GM19099 (cell line): ENCODE results near the gene NAPSA.
A peak's percentile ranks its signal among the peaks of the same experiment; 100 is the strongest.

Experiments
- POLR2A ChIP-seq: IDR thresholded peaks from 3 replicates; pipeline ENCODE4 v1.6.1; 2011; ENCODE audit warnings: low read depth; ENCODE audit not compliant: insufficient read length; ENCODE audit errors: extremely low read depth

The NAPSA gene

DNA sequence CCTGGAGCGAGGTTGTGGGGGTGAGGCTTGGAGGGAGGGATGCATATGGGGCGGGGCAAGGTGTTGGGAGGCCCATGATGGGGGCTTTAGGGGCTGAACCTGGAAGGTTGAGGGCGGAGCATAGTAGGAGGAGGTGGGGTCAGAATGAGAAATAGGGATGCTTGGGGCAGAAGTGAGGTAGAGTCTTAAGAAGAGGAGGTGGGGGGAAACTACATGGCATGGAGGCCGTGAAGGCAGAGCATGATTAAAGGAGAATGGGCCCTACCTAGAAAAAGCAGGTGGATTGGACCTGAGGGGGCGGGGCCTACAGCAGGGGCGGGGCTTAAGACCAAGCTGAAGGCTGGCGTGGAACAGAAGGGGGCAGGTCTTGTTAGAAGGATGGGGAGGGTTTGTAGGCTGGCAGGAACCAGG, 11.6 kb upstream of the NAPSA start:
- TF ChIP-seq POLR2A = no peak

DNA sequence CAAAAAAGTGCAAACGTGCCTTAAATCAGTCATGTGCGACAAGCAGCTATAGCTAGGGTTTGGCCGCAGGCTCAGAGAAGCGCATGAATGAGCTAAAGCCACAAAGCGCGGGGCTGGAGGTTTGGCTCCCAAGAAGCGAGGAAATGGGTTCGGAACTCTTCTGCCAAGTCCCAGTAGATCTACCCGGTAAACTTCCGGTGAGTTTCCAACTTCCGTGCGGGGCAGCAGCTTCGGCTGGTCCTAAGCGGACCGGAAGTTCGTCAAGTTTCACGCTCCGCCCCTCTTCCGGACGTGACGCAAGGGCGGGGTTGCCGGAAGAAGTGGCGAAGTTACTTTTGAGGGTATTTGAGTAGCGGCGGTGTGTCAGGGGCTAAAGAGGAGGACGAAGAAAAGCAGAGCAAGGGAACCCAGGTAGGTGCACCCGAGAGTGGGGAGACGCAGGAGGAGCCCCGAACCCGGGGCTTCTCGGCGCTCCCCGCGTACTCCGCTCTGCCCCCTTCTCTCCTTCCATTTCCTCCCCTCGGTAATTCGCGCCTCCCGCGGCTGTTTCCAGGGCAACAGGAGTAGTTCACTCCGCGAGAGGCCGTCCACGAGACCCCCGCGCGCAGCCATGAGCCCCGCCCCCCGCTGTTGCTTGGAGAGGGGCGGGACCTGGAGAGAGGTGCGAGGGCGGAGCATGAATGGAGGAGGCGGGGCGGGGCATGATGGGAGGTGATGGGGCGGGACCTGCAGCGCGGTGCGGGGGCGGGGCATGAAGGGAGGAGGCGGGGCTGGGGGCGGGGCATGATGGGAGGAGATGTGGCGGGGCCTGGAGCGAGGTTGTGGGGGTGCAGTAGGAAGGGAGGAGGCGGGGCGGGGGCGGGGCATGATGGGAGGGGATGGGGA, 11.0 kb upstream of the NAPSA start, which contains the start of gene NR1H2:
Gene NR1H2, plus strand, starts transcription at position 292 of the 885 bp plus-strand sequence. CDS start 1,149 bp downstream, outside the sequence.
- peak; percentile 75 for TF ChIP-seq POLR2A

DNA sequence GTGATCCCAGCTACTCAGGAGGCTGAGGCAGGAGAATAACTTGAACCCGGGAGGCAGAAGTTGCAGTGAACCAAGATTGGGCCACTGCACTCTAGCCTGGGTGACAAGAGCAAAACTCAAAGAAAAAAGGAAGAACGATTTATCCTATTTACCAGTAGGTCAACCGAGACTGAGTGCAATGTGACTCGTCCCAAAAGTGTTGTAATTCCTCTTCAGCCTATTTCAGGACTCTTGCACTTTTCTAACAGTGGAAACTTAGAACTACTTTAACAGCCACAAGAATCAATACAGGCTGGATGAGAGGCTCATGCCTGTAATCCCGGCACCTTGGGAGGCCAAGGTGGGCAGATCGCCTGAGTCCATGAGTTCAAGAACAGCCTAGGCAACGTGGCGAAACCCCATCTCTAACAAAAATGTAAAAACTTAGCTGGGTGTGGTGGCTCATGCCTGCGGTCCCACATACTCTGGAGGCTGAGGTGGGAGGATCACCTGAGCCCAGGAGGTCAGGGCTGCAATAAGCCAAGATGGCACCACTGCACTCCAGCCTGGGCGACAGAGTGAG, 6.6 kb upstream of the NAPSA start:
- TF ChIP-seq POLR2A = no peak

DNA sequence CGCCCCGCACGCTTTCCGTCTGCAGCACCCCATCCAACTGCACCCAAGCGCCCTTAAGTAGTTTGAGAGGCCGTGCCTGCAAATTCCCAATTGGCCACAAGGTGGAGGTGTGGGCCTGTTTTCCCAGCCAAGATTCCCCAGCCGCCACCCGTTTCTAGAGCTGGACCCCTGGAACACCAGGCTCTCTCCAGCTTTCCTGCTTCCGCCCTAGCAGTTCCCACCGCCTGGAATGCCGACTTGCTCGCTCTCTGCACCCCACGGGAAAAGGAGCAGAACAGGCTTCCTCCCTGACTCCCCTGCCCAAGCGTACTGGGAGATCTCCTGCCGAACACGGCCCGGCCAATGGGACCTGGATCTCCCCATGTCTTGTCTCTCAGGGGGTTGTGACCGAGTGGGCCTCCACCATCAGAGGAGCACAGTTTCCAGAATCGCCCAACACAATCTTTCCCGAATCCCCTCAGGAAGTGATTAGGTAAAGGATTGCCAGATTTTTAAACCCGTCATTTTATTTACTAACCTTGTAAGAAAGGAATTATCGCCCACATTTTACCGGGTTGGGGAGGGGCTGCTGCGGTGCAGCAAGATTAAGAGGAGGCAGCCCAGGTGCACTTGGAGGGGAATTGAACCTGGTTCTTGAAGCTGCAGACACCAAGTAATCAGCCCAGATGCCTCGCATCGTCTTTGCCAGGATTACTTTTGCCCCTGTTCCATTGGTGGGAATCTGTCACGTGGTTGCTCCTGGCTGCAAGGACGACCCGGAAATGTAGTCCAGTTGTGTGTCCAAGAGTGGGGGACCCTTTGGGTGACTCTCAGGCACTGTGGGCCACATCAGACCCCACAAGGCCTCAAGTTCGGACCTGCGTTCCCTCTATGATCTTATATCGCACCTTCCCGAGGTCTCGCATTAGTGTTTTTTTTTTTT, 3.5 kb upstream of the NAPSA start:
- peak; percentile 73 for TF ChIP-seq POLR2A

DNA sequence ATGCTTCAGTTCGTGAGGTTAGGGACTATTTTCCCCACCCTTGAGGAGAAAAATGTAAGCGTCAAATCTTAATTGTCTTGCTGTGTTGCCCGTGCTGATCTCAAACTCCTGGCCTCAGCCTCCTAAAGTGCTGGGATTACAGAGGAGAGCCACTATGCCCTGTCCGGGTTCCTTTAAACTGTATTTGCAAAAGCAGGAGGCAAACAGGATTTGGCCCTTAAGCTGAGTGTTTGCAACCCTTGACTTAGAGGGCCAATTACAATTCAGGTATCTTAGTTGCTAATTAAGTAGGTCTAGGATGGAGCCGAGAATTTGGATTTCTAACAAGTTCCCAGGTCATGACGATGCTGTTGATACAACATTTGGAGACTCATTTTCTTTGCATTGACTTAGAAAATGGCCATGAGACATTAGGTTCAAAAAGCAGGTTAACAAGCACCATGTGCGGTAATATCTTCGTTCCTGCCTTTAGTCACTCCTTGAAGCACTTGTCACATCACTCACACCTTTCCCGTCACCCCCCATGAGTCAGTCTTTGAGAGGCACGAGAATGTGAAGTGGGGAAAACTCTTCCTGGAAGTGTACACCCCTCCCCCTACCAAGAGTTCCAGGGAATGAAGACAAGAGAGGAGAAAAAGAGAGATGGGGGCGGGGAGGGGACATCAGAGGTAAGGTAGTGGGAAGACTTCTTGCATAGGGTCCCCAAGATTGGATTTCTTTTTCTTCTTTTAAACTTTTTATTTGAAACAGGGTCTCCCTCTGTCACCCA, 2.6 kb downstream of the NAPSA start:
- no peak for TF ChIP-seq POLR2A

DNA sequence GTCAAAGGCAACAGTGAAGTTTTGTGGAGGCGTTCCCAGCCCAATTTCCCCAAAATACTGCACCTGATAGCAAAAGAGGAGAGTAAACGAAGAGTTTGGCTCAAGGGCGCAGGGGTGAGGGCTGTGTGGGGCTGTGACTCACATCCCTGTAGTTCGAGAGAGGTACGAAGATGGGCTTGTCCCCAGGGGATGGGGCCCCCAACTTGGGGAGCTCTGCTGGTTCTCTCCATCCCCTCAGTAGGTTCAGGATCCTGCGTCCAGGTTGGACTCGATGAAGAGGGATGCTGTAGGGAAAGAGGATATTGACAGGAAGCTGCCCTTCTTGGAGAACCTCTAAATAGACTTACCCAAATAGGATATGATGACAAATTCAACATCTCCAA, 3.4 kb downstream of the NAPSA start:
- TF ChIP-seq POLR2A = no peak

DNA sequence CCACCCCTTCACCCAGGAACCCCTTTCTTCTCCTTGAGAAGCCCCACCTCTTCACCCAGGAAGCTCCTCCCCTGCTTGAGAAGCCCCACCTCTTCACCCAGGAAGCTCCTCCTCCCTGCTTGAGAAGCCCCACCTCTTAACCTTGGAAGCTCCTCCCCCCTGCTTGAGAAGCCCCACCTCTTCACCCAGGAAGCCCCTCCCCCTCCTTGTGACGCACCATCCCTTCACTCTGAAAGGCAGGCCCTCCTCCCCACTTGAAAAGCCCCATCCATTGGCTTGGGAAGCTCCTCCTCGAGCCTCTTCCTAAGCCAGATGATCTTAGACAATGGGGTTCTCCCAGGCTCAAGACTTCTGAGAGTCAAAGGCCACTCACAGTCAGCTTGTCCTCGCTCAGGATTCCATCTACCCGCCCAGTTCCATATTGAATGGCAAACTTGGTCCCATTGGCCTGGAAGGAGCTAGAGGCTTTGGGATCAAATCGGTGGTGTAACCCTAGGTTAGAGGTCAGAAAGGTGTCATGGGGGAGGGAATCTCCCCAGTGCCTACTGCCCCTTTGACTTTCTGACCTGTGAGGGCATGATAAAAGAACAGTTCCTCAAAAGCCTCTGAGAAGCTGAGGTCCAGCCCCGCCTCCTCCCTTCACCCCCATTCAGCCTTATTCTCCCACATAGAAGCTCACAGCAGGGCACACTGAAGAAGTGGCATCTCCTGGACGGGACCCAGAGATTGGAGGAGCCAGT, 4.0 kb downstream of the NAPSA start:
- no peak for TF ChIP-seq POLR2A

DNA sequence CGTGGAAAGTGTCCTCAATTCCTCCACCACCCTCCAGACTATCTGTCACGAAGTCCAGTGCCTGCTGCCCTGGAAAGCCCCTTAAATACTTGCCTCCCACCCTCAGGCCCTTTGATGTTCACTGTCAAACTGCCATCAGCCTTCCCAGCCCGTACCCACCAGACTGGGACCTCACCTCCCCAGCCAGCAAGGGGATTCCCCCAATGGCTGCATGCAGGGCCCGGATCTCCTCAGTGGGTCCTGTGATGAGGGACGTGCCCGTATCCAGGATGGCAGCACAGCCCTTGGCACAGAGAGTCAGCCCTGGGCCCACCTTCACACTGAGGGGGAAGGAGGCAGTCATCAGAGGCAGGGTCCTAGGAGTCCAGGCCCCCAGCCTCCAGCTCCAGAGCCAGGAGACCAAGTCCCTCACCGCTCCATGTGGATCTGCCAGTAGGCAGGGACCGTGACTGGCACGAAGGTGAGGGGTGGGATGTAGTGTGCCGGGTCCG, 6.1 kb downstream of the NAPSA start:
- no peak for TF ChIP-seq POLR2A

DNA sequence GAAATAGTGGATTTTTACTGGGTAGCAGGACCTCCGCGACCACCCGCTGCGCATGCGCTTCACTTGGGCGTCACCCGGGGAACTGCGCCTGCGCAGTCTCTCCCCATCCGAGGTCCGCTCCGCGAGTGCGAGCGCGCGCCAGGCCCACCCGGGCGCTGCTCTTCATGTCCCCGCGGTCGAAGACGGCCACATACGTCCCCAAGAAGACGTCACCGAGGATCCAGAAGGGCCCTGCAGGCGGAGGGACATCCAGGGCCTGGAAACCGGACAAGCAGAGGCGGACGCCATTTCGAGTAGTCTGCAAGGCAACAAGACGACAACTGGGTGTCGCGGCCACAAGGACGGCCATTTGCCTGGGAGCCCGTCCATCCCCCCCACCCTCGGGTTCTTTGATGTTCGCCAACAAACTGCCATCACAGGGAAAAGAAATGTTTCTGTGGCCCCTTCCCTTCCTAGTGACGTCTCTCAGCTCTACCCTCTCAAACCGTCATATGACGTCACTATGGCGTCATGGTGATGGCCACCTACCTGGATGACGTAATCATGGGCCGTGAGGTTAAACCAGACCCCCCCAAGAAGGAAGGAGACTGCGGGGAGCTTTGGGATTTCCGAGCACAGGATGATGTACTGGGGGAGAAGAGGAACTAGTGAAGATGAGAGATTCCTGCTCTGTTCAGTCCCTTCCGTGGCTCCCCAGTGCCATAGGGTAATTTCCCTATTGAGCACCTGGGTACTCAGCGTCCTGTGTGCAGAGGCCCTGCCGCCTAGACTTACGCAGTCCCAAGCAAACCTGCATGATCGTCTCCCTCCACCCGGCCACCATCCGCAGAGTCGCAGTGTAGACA, 6.7 kb downstream of the NAPSA start:
- peak; percentile 82 for TF ChIP-seq POLR2A

DNA sequence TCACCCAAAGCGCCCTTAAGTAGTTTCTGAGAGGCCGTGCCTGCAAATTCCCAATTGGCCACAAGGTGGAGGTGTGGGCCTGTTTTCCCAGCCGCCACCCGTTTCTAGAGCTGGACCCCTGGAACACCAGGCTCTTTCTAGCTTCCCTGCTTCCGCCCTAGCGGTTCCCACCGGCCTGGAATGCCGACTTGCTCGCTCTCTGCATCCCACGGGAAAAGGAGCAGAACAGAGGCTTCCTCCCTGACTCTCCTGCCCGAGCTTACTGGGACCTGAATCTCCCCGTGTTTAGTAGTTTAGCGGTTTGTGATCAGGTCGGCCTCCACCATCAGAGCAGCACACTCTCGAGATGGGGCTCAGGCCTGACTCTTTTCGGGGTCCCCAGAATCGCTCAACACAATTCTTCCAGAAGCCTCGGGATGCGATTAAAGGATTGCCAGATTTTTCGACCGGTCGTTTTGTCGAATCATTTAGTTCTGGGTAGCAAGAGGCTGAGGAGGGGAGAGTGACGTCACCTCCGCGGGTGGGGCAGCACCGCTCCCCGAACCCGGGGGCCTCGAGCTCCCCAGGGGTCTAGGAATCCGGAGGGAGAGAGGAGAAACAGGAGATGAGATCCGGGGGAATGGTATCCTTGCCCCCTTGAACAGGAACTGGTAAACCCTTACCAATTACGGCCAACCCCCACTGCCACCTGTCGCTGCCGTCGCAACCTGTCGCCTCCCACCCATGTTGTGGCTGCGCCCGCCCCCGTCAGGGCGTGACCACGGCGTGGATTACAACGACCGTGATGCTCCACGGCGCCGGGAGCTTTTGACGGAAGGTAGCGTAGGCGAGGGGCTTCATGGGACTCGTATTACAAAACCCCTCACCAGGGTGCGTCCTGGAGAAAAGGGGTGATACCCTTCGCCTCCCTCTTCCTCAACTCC, 8.0 kb downstream of the NAPSA start:
- peak; percentile 65 for TF ChIP-seq POLR2A

DNA sequence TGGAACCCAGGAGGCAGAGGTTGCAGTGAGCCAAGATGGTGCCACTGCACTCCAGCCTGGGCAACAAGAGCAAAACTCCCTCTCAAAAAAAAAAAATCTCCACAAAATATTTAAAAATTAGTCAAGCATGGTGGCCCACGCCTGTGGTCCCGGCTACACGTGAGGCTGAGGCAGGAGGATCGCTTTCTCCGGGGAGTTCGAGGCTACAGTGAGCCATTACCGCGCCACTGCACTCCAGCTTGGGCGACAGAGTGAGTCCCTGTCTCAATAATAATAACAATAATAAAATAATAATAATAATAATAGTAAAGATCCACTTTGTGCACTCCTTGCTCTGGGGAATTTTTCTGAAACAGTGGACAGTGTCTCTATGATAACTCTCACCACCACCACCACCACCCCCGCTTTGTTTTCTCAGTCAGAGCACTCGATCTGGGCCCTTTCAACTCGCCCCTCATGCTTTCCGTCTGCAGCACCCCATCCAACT, 8.7 kb downstream of the NAPSA start:
- no peak for TF ChIP-seq POLR2A

DNA sequence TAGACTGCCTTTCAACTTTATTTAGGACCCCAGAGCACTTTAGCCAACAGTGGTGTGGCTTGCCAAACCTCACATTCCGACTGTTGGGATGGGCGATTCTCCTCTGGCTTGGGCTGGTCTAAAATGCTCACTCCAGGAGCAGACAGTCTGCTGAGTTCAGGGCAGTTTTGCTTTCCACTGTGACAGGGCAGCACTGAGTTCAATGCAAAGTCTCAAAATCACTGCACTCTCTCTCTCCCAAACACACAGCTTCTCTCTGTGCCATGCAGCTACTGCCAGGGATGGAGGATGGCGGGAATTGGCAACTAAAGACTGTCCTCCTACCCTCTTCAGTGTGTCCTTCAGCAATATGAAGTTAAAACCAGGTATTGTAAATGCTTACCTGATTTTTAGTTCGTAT, 13.2 kb downstream of the NAPSA start:
- no peak for TF ChIP-seq POLR2A
